WERI-Rb-1 (cell line): ENCODE measurements around the gene OTOF.
A peak's percentile ranks its signal among the peaks of the same experiment; 100 is the strongest.

Experiments
- DNase-seq: peaks from one replicate; pipeline ENCODE4 v3.0.0-alpha.2; 2020
- H3K27ac ChIP-seq: fragments of 250-450 bp; sonication (Bioruptor Pico); 2 replicates; pipeline ENCODE4 v1.5.1; 2020; ENCODE audit warnings: mild to moderate bottlenecking, moderate library complexity
- H3K27me3 ChIP-seq: fragments of 250-450 bp; sonication (Bioruptor Pico); 2 replicates; pipeline ENCODE4 v1.5.1; 2021; ENCODE audit warnings: mild to moderate bottlenecking, low read depth, moderate library complexity; ENCODE audit not compliant: insufficient read depth, severe bottlenecking
- H3K36me3 ChIP-seq: fragments of 250-450 bp; sonication (Bioruptor Pico); 2 replicates; pipeline ENCODE4 v1.5.1; 2020; ENCODE audit warnings: mild to moderate bottlenecking, moderate library complexity
- H3K4me3 ChIP-seq: 2 replicates; pipeline ENCODE4 v1.5.1; 2011; ENCODE audit warnings: low read depth, mild to moderate bottlenecking, control low read depth, low read length
- H3K9me3 ChIP-seq: fragments of 250-450 bp; sonication (Bioruptor Pico); 2 replicates; pipeline ENCODE4 v1.5.1; 2021; ENCODE audit warnings: mild to moderate bottlenecking, moderate library complexity; ENCODE audit not compliant: severe bottlenecking
- CTCF ChIP-seq: IDR thresholded peaks from 2 replicates; pipeline ENCODE4 v1.5.1; 2011; ENCODE audit warnings: low read depth, mild to moderate bottlenecking, control low read depth, inconsistent platforms, low read length

The OTOF gene

GRCh38 chr2:26424221-26424620 lies 53.7 kb downstream of the OTOF start:
- Histone ChIP-seq H3K36me3 (no peaks in the 10 kb centered on the region), H3K27me3 (no peaks in the 10 kb centered on the region), H3K4me3 (no peak overlapping the region), H3K9me3 (no peaks in the 10 kb centered on the region), H3K27ac (no peak overlapping the region)
- TF ChIP-seq CTCF: no peak
- DNase-seq: no peak

GRCh38 chr2:26423750-26424149 lies 54.2 kb downstream of the OTOF start:
- Histone ChIP-seq H3K27ac (no peak overlapping the region), H3K9me3 (no peaks in the 10 kb centered on the region), H3K36me3 (no peaks in the 10 kb centered on the region), H3K4me3 (no peak overlapping the region), H3K27me3 (no peaks in the 10 kb centered on the region)
- no peak for DNase-seq
- no peak for TF ChIP-seq CTCF

- TF ChIP-seq CTCF: no peak
Measured at GRCh38 chr2:26422947-26423629, 54.8 kb downstream of the OTOF start.

GRCh38 chr2:26421961-26422360 lies 56.0 kb downstream of the OTOF start:
- DNase-seq: no peak
- H3K27ac ChIP-seq: no peak overlapping the region; the same call in none of the 2 replicates
- no peak overlapping the region for H3K4me3 ChIP-seq
- TF ChIP-seq CTCF: no peak
- H3K9me3 ChIP-seq: no peaks in the 10 kb centered on the region
- H3K36me3 ChIP-seq: no peaks in the 10 kb centered on the region
- no peaks in the 10 kb centered on the region for H3K27me3 ChIP-seq

More at GRCh38 chr2:26422947-26423629, 54.8 kb downstream of the OTOF start:
- H3K4me3 ChIP-seq: no peak overlapping the region
- no peaks in the 10 kb centered on the region for H3K36me3 ChIP-seq
- no peaks in the 10 kb centered on the region for H3K9me3 ChIP-seq
- H3K27me3 ChIP-seq: no peaks in the 10 kb centered on the region
- DNase-seq: peak; percentile 29
- H3K27ac ChIP-seq: peak overlapping the region; percentile 46; the same call in 1 of the 2 replicates

- Histone ChIP-seq H3K27ac (no peak overlapping the region), H3K4me3 (no peak overlapping the region), H3K9me3 (no peaks in the 10 kb centered on the region), H3K36me3 (no peaks in the 10 kb centered on the region), H3K27me3 (no peaks in the 10 kb centered on the region)
- TF ChIP-seq CTCF: no peak
- DNase-seq: no peak
Measured at GRCh38 chr2:26414311-26414710, 63.6 kb downstream of the OTOF start.
